Prostate gland (tissue), 2 donors: Measurements from ENCODE around the gene PTPMT1. TPM values are rescaled to one million over a fixed set of nuclear protein-coding genes. Genes with fewer than 3 reads are reported as not detected.
"Not testable (repeated sequence)": the region's sequence is repeated elsewhere in the genome, so short reads cannot be mapped to it uniquely, and the experiment has no call there.

ENCODE experiments used
- DNase-seq: peaks from one replicate; pipeline ENCODE4 v3.0.0-alpha.2; 2019; ENCODE audit warnings: low spot score
- H3K27ac ChIP-seq, 2 donors: fragments of 200-600 bp; sonication (generic); 2 replicates each; pipeline ENCODE4 v1.5.1; 2017 to 2019
- H3K27me3 ChIP-seq: fragments of 200-600 bp; sonication (generic); replicated peaks from 2 replicates; pipeline ENCODE4 v1.5.1; 2019; ENCODE audit not compliant: insufficient read depth
- H3K36me3 ChIP-seq, 2 donors: fragments of 200-600 bp; sonication (generic); 1 replicate in 1 of 2; 2 replicates in 1 of 2; pipeline versions ENCODE4 v1.5.1 to v1.8.1; 2017 to 2019
- H3K4me1 ChIP-seq: fragments of 200-600 bp; sonication (generic); replicated peaks from 2 replicates; pipeline ENCODE4 v1.5.1; 2019
- H3K4me3 ChIP-seq, 2 donors: fragments of 200-600 bp; sonication (generic); 2 replicates each; pipeline ENCODE4 v1.5.1; 2017 to 2019
- H3K9me3 ChIP-seq: fragments of 200-600 bp; sonication (generic); 2 replicates; pipeline ENCODE4 v1.5.1; 2017
- CTCF ChIP-seq, 4 experiments: fragments of 200-600 bp in 2 of 4; fragments of 450-650 bp in 2 of 4; sonication (generic) in 2 of 4; IDR thresholded peaks; 1 replicate in 3 of 4; 2 replicates in 1 of 4; pipeline ENCODE4 v1.5.1; 2016 to 2019; ENCODE audit warnings: antibody characterized with exemption in 4 of 4, mild to moderate bottlenecking in 2 of 4, moderate library complexity in 2 of 4
- POLR2A ChIP-seq: fragments of 450-650 bp; IDR thresholded peaks from one replicate; pipeline ENCODE4 v1.6.1; 2016; ENCODE audit warnings: antibody characterized with exemption, mild to moderate bottlenecking
- POLR2AphosphoS5 ChIP-seq: sonication (generic); formaldehyde crosslinking; IDR thresholded peaks from one replicate; pipeline ENCODE4 v1.6.1; 2017; ENCODE audit warnings: antibody characterized with exemption
- WGBS: methylation state at CpG from one replicate; pipeline ENCODE4 v1.1.5; 2018; 5-methylcytosine and 5-hydroxymethylcytosine counted together
- intact Hi-C: fragments of 100-400 bp; cut with DNase I; formaldehyde crosslinking; loops from one replicate; pipeline ENCODE4 v1.14.2; 2022
- total RNA-seq, 2 donors: library from RNA; depleted of rRNA; stranded (reverse); fragments of >200 nt; gene quantifications; one replicate each; pipeline ENCODE4 v1.1.0, GENCODE V29; 2016

PTPMT1 gene
- total RNA-seq, 2 donors from 2014 or later = 153 to 184 TPM

GRCh38 chr11:47553406-47553743 is 12.0 kb upstream of the PTPMT1 start:
- no peak for DNase-seq
- intact Hi-C loops = loop anchor here (5.0 to 10.0 kb wide), 2 partner anchors 86 to 149 kb away; partner anchors contain the start of gene SLC39A13
- Histone ChIP-seq H3K36me3 (no peaks in the 10 kb centered on the region), H3K9me3 (no peaks in the 10 kb centered on the region), H3K27me3 (no peaks in the 10 kb centered on the region), H3K4me3 (peak overlapping the region; percentile 74 to 98), H3K4me1 (no peaks in the 10 kb centered on the region), H3K27ac (peak overlapping the region; percentile 84 to 93)
- TF ChIP-seq POLR2AphosphoS5 (no peak), POLR2A (no peak), CTCF (IDR thresholded peaks at IDR 0.05) (no peak)
- 9% methylated on average over 9 of the region's 9 CpGs for WGBS

- not testable (repeated sequence) for H3K9me3 ChIP-seq, DNase-seq, H3K36me3 ChIP-seq, H3K27ac ChIP-seq, H3K27me3 ChIP-seq, H3K4me3 ChIP-seq, H3K4me1 ChIP-seq
- intact Hi-C loops = loop anchor here (10.0 kb wide), 1 partner anchor 152 kb away; the partner anchor contains the start of gene SLC39A13
- 89% methylated on average over 12 of the region's 12 CpGs for WGBS
Measured at GRCh38 chr11:47557004-47557403, 8.4 kb upstream of the PTPMT1 start.

- intact Hi-C loops = loop anchor here (10.0 kb wide), 1 partner anchor 154 kb away; the partner anchor contains the start of gene SLC39A13
- TF ChIP-seq CTCF (IDR thresholded peaks at IDR 0.05) = no peak
- TF ChIP-seq POLR2A = no peak
- WGBS = 100% methylated on average over 1 of the region's 1 CpG
- H3K36me3 ChIP-seq = no peaks in the 10 kb centered on the region
- H3K27me3 ChIP-seq = no peaks in the 10 kb centered on the region
- H3K4me1 ChIP-seq = no peaks in the 10 kb centered on the region
- no peaks in the 10 kb centered on the region for H3K9me3 ChIP-seq
- DNase-seq = no peak
- H3K4me3 ChIP-seq = no peak overlapping the region
- no peak overlapping the region for H3K27ac ChIP-seq
Measured at GRCh38 chr11:47558695-47559094, 6.7 kb upstream of the PTPMT1 start.

- H3K27me3 ChIP-seq = no peaks in the 10 kb centered on the region
- TF ChIP-seq CTCF (IDR thresholded peaks at IDR 0.05) (no peak), POLR2AphosphoS5 (no peak), POLR2A (no peak)
- DNase-seq = no peak
- WGBS = 85% methylated on average over 2 of the region's 2 CpGs
- H3K36me3 ChIP-seq = no peaks in the 10 kb centered on the region
- H3K4me3 ChIP-seq = no peak overlapping the region
- H3K4me1 ChIP-seq = no peaks in the 10 kb centered on the region
- no peak overlapping the region for H3K27ac ChIP-seq
- H3K9me3 ChIP-seq = no peaks in the 10 kb centered on the region
- intact Hi-C loops = no loop called here
Measured at GRCh38 chr11:47560426-47560825, 5.0 kb upstream of the PTPMT1 start.

GRCh38 chr11:47562393-47562792 is 3.0 kb upstream of the PTPMT1 start:
- WGBS = 92% methylated on average over 4 of the region's 4 CpGs
- H3K27me3 ChIP-seq, DNase-seq, H3K36me3 ChIP-seq, H3K9me3 ChIP-seq, intact Hi-C loops, H3K4me1 ChIP-seq, H3K4me3 ChIP-seq, H3K27ac ChIP-seq: not testable (repeated sequence)

GRCh38 chr11:47564366-47564765 is 1.0 kb upstream of the PTPMT1 start:
- intact Hi-C loops, H3K9me3 ChIP-seq, H3K4me1 ChIP-seq, H3K4me3 ChIP-seq, DNase-seq, H3K36me3 ChIP-seq, H3K27me3 ChIP-seq, H3K27ac ChIP-seq: not testable (repeated sequence)
- 91% methylated on average over 10 of the region's 10 CpGs for WGBS
